ENCODE data around the gene DRC3. TPM values are rescaled to one million over a fixed set of nuclear protein-coding genes. Genes with fewer than 3 reads are reported as not detected.

Gene DRC3
- total RNA-seq, 1 experiment from 2014 or later: 2.4 TPM

- no peak for TF ChIP-seq CTCF (IDR thresholded peaks at IDR 0.05 in 2 of 3, conservative IDR thresholded peaks at IDR 0.05 in 1 of 3; ENCODE audit: borderline replicate concordance in 1 of 3, insufficient read depth in 1 of 3, low read depth in 2 of 3, low read length in 2 of 3)
- TF ChIP-seq CBX3 (IDR thresholded peaks at IDR 0.05; ENCODE audit: low read depth): no peak
- TF ChIP-seq ZNF274 (IDR thresholded peaks at IDR 0.05; ENCODE audit: low read depth, low read length): no peak
- no peak for TF ChIP-seq ELF1 (IDR thresholded peaks at IDR 0.05; ENCODE audit: borderline replicate concordance, low read depth)
- TF ChIP-seq MAX (IDR thresholded peaks at IDR 0.05): no peak
These were observed 46.6 kb upstream of the DRC3 start (continued) for GRCh38 chr17:17926036-17926435.

GRCh38 chr17:17926840-17927449 lies 45.7 kb upstream of the DRC3 start:
- no peaks in the 10 kb centered on the region for H3K27me3 ChIP-seq (ENCODE audit: insufficient read depth, low read length)
- H4K20me1 ChIP-seq (ENCODE audit: insufficient read depth): no peaks in the 10 kb centered on the region
- CTCF ChIA-PET: interaction anchor here (2.7 kb wide), 1 partner anchor 8 kb away, joined by 11 read pairs; no protein-coding TSS in a partner anchor
- no peak overlapping the region for H2AFZ ChIP-seq (ENCODE audit: low read depth, low read length, poor library complexity, severe bottlenecking)
- intact Hi-C loops (cut with micrococcal nuclease): no loop called here
- RAD21 ChIA-PET (ENCODE audit: low non-redundant PET in 1 of 2, low total read pairs in 2 of 2, uncharacterized antibody in 2 of 2, unreplicated experiment in 2 of 2): no interaction called here
- no peak overlapping the region for H3K27ac ChIP-seq (ENCODE audit: low read depth, low read length)
- TF ChIP-seq ZNF274 (IDR thresholded peaks at IDR 0.05; ENCODE audit: low read depth, low read length): no peak
- no peak for TF ChIP-seq EZH2phosphoT487 (IDR thresholded peaks at IDR 0.05; ENCODE audit: borderline replicate concordance)
- no peak for TF ChIP-seq EZH2 (IDR thresholded peaks at IDR 0.05)
- no peak for TF ChIP-seq CEBPB (IDR thresholded peaks at IDR 0.05; ENCODE audit: low read depth)
- no peak for TF ChIP-seq REST (IDR thresholded peaks at IDR 0.05; ENCODE audit: low read depth)
- no peak for TF ChIP-seq SRF (IDR thresholded peaks at IDR 0.05; ENCODE audit: low read depth)
- TF ChIP-seq CTCF (IDR thresholded peaks at IDR 0.05 in 2 of 3, conservative IDR thresholded peaks at IDR 0.05 in 1 of 3; ENCODE audit: borderline replicate concordance in 1 of 3, insufficient read depth in 1 of 3, low read depth in 2 of 3, low read length in 2 of 3): no peak
- no peak for TF ChIP-seq CBX3 (IDR thresholded peaks at IDR 0.05; ENCODE audit: low read depth)
- no peak for TF ChIP-seq ELF1 (IDR thresholded peaks at IDR 0.05; ENCODE audit: borderline replicate concordance, low read depth)
- H3K4me1 ChIP-seq (ENCODE audit: control insufficient read depth in 1 of 2, insufficient read depth in 2 of 2, low read length in 2 of 2): peaks cover 33 to 41% of the 10 kb centered on the region in 2 experiments
- no peaks in the 10 kb centered on the region for H3K79me2 ChIP-seq (ENCODE audit: insufficient read depth, low read length)
- BruUV-seq (replicated peaks): no TSS peak
- H3K9ac ChIP-seq (ENCODE audit: low read length): no peak overlapping the region
- H3K4me3 ChIP-seq (replicated peaks in 1 of 2; ENCODE audit: low read depth in 1 of 2, low read length in 2 of 2): no peak overlapping the region
- no peaks in the 10 kb centered on the region for H3K36me3 ChIP-seq (ENCODE audit: control insufficient read depth in 1 of 2, insufficient read depth in 2 of 2, low read length in 2 of 2)
- DNase-seq (ENCODE audit: low read depth, low spot score): no peak
- POLR2A ChIA-PET: interaction anchor here (1.1 kb wide), 1 partner anchor 8 kb away, joined by 6 read pairs; no protein-coding TSS in a partner anchor
- ATAC-seq: no peak
- no peaks in the 10 kb centered on the region for H3K9me2 ChIP-seq (ENCODE audit: insufficient read depth)
- no peaks in the 10 kb centered on the region for H3K9me3 ChIP-seq (ENCODE audit: control insufficient read depth in 1 of 2, insufficient read depth in 1 of 2, low read depth in 1 of 2, low read length in 2 of 2)
- no peak overlapping the region for H3K4me2 ChIP-seq (ENCODE audit: low read length)

Data from HCT116 (cell line).